HG03135 (cell line): Measurements from ENCODE around the gene CLIP1.
"Not testable (repeated sequence)": the region's sequence is repeated elsewhere in the genome, so short reads cannot be mapped to it uniquely, and the experiment has no call there.

Experiments used
- ATAC-seq: cut with Tn5 transposase; IDR thresholded peaks from one replicate; pipeline ENCODE4 v1.9.1; 2021; ENCODE audit warnings: mild to moderate bottlenecking, moderate library complexity; ENCODE audit not compliant: unreplicated experiment

The CLIP1 gene

DNA sequence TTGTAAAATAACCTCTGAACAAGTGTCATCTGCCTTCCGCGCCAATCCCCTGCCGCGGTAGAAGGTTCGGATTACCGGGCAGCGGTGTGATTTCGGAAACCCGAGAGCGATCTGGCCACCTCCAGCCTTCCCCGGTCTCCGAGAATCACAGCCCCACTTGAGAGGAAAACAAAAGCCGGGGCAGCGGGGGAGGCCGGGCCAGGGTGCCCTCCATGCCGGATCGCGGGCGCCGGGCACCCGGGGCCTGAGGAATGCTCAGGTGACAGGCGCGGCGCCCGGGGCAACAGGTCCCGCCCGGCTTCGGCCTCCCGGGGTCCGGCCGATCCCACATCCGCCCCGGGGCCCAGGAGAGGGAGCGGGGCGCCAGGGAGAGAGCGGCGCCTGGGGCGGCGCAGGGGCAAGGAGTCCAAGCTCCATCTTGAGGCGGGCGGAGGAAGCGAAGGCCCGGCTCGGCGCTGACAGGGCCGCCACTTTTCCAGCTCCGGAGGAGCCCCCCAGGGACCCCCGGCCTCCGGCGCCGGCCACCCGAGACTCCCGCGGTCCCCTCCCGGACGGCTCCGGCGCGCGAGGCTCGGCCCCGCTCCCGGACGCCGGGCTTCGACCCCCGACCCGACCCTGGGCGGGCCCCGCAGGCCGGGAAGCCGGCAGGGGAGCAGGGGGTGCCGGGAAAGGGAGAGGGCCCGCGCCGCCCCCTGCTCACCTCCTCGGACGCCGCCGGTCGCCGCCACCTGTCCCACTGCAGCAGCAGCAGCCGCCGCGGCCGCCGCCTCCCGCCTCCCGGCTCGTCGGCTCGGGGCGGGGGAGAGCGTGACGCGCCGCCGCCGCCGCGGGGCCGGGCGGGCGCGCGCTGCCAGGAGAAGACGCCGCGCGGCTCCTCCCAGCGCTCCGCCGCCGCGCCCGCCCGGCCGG is at the start of gene CLIP1:
Gene CLIP1, minus strand, starts transcription at position 849 of the 909 bp plus-strand sequence. CDS start 42,217 bp downstream, outside the sequence.
- peak; percentile 71 for ATAC-seq

- no peak for ATAC-seq
These were observed 49.1 kb upstream of the CLIP1 start for GRCh38 chr12:122471324-122472226.

DNA sequence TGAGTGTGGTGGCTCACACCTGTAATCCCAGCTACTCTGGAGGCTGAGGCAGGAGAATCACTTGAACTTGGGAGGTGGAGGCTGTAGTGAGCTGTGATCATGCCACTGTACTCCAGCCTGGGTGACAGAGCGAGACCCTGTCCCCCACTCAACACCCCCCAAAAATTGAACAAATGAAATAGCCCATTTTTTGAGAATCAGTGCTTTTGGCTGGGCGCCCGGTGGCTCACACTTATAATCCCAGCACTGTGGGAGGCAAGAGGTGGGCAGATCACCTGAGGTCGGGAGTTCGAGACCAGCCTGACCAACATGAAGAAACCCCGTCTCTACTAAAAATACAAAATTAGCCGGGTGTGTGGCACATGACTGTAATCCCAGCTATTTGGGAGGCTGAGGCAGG is 48.1 kb upstream of the CLIP1 start:
- not testable (repeated sequence) for ATAC-seq

DNA sequence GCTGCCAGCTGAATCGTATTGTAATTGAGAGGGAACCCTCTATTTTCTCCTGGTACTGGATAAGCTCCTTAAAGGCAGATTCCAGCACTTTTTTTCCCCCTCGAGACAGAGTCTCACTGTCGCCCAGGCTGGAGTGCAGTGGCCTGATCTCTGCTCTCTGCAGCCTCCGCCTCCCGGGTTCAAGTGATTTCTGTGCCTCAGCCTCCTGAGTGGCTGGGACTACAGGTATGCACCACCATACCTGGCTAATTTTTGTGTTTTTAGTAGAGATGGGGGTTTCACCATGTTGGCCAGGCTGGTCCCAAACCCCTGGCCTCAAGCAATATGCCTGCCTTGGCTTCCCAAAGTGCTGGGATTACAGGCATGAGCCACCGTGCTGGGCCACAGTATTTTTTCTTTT is 47.4 kb upstream of the CLIP1 start:
- ATAC-seq, result not testable (repeated sequence)

DNA sequence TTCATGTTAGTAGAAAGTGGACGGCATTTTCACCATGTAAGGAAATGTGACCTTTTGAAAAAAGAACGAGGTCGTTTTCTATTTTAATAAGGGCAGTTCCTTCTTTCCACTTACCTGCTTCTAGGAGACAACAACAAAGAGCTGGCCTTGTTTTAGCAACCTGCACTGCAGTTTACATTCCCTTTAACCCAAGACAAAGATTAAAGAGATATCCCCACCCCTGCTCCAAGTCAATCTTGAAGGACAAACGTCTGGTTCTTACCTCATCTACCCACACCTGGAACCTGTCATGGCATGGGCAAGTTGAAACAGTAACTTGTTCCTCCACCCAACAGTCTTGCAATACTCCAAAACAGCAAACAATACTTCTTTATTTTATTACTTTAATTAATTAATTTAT is 45.5 kb upstream of the CLIP1 start:
- no peak for ATAC-seq

- ATAC-seq, result not testable (repeated sequence)
These were observed 42.0 kb upstream of the CLIP1 start for GRCh38 chr12:122464317-122465042.

- ATAC-seq, result no peak
These were observed 38.2 kb upstream of the CLIP1 start for GRCh38 chr12:122460641-122461040.

DNA sequence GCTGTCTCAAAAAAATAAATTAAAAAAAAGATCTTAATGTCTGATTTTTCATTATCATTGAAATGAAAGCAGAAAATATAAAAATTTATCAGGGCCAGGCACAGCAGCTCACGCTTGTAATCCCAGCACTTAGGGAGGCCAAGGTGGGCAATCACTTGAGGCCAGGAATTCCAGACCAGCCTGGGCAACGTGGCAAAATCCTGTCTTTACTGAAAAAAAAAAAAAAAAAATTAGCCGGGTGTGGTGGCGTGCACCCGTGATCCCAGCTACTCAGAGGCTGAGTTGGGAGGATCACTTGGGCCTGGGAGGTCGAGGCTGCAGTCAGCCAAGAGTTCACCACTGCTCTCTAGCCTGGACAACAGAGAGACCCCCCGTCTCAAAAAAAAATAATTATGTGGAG is 37.6 kb upstream of the CLIP1 start:
- no peak for ATAC-seq

GRCh38 chr12:122459211-122459610 is 36.7 kb upstream of the CLIP1 start:
- no peak for ATAC-seq

- no peak for ATAC-seq
These were observed 35.9 kb upstream of the CLIP1 start for GRCh38 chr12:122458105-122459035.

DNA sequence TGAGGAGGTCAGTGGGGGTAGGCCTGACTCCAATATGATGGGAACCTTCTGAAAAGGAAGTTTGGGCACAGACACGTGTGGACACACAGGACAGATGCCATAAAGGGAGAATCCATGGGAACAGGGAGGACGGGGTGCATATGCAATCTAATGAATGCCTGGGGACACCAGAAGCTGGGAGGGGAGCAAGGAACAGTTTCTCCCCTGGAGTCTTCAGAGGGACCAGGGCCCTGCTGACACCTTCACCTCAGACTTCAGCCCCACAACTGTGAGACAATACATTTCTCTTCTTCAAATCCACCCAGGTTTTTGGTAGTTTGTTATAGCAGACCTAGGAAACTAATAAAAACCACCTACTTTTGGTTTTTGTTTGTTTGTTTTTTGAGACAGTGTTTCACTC is 35.2 kb upstream of the CLIP1 start:
- no peak for ATAC-seq

GRCh38 chr12:122454739-122455138 is 32.3 kb upstream of the CLIP1 start:
- ATAC-seq, result no peak

DNA sequence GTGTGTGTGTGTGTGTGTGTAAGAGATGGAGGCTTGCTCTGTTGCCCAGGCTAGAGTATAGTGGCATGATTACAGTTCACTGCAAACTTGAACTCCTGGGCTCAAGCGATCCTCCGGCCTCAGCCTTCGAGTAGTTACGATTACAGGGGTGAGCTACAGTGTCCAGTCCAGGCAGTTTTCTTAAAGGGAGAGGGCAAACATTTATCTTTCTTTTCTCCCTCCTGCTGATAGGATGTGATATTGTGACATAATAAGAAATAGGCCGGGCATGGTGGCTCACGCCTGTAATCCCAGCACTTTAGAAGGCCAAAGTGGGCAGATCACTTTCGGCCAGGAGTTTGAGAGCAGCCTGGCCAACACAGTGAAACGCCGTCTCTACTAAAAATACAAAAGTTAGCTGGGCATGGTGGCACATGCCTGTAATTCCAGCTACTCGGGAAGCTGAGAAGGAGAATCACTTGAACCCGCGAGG is 31.8 kb upstream of the CLIP1 start:
- ATAC-seq, result no peak

GRCh38 chr12:122452701-122453285 is 30.3 kb upstream of the CLIP1 start:
- no peak for ATAC-seq

- ATAC-seq, result no peak
These were observed 26.8 kb upstream of the CLIP1 start for GRCh38 chr12:122449317-122449716.

- ATAC-seq, result not testable (repeated sequence)
These were observed 25.4 kb upstream of the CLIP1 start for GRCh38 chr12:122447825-122448224.

GRCh38 chr12:122446390-122446789 is 23.9 kb upstream of the CLIP1 start:
- not testable (repeated sequence) for ATAC-seq

DNA sequence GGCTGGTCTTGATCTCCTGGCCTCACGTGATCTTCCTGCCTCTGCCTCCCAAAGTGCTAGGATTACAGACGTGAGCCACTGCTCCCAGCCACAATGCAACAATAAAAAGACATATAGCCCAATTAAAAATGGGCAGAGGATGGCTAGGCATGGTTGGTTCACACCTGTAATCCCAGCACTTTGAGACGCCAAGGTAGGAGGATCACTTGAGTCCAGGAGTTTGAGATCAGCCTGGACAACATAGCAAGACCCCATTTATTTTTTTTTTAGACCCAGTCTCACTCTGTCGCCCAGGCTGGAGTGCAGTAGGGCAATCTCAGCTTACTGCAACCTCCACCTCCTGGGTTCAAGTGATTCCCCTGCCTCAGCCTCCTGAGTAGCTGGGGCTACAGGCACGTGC is 21.6 kb upstream of the CLIP1 start:
- not testable (repeated sequence) for ATAC-seq

DNA sequence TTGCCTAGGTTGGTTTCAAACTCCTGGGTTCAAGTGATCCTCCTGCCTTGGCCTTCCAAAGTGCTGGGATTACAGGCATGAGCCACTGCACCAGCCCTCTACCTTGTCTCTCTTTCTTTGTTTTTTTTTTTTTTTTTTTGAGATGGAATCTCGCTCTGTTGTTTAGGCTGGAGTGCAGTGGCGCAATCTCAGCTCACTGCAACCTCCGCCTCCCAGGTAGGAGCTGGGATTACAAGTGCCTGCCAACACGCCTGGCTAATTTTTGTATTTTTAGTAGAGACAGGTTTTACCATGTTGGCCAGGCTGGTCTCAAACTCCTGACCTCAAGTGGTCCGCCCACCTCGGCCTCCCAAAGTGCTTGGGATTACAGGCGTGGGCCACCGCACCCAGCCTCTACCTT is 16.4 kb upstream of the CLIP1 start:
- ATAC-seq, result not testable (repeated sequence)
